GDM1 (cell line): ENCODE data around the gene PRRT4.

Experiments used
- DNase-seq: peaks from one replicate; lab custom pipeline; 2025; lab: John Stamatoyannopoulos, UW

Gene PRRT4

DNA sequence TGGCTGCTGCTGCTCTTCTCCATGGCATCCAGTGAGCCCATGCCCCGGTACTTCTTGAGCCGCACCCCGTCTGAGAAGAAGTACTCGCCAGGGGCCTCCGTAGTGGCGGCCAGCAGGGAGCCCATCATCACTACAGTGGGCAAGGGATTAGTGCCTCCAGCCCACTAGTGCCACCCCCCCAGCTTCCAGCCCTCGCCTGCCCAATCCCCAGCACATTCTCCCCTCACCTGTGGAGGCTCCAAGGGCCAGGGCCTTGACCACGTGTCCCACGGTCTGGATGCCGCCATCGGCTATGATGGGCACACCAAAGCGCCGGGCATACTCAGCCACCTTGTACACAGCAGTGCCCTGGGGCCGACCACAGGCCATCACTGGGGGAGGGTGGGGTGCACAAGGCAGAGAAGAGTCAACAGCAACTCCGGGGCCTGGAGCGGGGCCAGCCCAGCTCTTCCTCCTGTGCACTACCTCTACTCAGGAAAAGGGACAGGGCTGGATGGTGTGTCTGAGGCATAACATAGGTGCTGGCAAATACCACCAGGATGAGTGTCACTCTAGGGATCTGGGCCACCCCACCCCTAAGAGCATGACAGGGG, 33.5 kb upstream of the PRRT4 start:
- no peak for DNase-seq

DNA sequence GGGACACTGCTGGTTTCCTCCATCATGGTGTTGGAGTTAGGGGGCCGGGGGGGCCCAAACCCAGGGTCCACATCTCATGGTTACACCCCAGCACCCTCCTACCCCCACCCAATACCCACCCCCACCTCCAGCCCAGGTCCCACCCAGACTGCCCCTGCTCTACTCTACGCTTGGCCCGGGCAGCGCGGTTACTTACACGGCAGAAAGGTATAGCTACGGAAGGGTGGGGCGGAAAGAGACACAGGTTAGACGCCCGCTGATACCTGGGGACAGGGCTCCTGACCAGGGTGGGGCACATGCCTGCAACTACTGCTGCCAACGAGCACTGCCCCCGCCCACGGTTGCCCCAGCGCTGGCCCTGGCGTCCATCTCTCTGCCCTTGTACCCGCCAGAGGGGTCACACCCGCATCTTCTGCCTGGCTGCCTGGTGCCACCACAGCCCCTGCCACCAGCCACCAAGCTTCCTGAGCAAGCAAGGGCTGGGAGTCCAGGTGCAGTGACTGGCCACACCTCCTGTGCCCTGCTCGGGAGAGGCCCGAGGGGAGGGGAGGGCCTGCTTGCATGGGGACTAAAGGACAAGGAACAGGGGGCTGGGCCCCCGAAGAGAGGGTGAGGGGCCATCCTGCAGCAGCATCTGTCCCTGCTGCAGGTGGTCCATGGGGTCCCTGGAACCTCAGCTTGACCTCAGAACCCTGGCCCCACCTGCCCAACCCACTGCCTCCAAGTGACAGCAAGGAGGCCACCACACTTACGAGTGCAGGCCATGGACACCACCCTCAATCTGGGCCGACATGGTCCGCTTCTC, 32.2 kb upstream of the PRRT4 start:
- DNase-seq = no peak

DNA sequence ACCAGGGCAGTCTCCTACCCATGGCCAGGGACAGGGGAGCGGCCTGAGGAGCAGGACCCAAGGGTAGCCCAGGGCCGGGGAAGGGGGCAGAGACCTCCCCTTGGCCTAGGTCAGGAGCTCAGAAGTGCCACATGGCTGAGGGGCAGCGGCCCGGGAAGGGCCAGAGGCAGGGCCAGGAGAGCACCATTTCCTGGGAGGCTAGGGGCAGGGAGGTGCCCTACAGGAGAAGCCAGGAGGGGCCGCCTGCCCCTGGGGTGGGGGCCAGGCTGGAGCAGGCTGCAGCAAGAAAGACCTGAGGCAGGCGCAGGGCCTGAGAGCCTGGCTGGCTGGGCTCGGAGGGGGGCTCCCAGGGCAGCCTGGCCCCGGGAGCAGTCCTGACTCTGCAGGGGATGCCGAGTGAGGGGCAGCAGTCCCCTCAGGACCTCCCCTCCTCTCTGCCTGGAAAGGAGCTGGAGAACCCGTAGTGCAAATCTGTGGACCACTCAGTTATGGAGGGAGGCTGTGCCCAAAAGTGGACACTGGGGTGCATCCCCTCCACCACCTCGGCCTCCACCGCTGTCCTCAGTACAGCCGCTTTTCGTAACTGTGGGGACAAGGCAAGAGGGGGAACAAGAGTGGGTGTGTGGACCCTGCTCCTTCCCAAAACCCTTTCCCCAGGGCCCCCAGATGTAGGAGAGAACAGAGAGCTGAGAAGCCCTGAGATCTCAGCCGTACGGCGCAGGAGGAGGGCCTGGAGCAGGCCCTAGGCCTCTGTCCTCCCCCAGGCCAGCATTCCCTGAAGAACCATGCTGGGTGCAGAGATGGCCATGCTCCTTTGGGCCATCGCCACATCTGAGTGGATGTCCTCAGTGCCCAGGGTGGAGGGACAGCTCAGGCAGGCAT, 31.2 kb upstream of the PRRT4 start:
- DNase-seq = no peak

DNA sequence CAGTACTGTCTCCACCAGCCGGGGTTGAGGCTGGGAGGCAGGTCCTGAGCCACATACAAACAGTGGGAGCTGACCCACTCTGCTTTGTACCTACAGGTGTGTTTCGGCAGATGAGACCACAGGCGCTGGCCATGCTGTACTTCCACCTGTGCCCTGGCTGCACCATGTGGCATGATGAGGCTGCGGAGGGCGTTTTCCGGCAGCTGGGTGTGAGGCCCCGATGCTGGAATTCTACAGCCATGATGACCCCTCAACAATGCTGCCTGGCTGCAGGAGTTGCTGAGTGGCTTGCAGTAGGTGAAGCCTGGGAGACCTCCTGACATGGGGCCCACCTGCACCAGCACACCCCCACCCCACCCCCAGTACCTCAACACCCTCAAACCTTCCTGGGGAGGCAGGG, 30.3 kb upstream of the PRRT4 start:
- DNase-seq = no peak

DNA sequence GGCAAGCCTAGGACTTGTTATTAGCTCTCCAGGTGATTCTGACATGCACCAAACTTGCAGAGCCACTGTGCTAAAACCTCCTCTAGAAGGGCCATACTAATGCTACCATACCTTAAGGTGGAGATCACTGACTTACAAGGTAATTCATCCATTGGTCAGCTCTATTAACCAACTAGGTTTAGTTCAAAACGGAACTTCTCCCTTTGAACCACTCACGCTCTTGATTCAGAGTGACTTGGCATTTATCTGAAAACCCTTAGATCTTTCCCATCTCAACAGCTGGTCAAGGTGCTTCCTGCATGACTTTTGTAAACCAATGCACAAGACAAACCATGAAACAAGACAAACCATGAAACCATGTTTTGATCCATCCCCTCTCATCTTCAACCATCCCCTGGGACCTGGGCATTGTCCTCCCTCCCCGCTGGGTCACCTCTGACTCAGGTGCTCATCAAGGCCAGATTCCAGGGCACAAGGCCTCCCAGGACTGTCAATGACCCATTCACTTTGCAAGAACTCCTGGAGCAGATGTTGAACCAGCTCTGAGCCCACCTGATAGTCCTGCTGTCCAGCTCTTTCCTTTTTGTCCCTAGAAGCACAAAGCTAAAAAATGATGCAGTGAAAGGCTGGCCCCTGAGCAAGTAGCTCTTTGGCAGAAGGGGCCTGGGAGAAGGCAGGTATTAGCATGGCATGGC, 29.5 kb upstream of the PRRT4 start:
- peak; percentile 21 for DNase-seq

DNA sequence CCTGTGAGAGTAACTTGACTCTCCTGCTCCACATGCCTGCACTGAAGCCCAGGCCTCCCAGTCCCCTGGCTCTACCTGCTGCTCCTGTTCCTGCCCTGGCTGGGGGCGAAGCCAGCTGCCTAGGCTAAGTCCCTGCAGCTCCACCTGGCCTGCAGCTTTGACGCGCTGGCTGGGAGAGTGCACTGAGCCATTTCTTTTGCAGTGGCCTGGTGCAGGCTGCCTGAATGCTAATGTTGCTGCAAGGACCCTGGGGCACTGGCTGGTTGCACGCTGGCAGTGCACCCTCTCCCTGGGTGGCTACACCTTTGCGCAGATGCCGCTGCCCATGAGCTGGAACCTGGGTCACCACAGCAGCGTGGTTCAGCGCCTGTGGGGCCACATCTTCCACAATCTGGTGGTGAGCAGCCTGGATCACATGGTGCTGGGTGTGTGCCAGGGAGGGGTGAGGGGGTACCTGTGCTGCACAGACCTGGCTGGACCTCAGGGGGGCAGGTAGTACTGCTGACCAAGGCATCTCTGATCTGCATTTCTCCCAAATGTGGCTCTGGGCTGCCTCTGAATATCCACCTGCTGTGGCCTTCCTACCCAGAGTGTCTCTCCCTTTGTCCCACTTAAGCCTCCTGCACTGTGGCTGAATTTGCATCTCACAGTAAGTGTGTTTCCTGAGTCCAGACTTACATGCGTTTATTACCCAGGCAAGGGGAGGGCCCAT, 28.3 kb upstream of the PRRT4 start:
- no peak for DNase-seq

DNA sequence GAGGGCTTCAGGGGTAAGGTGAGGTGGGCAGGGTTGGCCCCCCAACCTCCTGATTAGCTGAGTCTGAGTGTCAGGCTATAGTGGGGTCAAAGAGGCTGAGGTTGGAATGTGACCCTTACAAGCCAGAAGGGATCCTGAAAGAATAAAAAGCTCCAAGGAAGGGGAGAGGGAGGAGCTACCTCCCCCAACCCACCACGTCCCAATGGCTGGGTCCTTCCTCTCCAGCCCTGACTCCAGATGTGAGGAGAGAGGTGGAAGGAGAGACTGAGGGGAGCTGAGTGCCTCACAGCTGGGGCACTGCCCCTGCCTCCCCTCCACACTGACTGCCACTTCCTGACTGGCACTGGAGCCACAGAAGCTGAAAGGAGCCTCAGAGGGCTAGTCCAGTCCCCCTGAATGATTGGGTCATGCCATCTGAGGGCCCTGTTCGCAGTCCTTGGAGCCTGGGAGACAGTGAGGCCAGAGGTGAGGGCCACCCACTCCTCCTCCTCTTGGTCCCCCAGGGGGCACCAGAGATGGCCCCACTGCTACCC, 27.7 kb upstream of the PRRT4 start:
- DNase-seq = no peak

DNA sequence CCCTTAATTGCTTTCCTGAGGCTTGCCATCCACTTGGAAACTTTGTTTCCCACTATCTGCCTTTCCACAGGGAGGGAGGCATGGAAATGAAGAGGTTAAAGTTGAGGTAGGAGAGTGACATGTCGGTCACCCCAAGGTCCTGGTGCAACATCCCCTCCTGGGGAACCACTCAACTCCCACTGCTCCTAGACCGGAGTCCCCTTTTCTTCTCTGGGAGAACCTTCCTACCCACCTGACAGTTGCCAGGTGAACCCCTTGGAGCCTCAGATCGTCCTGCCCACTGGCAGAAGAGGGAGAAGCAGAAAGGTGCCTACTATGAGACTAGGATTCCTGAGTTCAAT, 26.6 kb upstream of the PRRT4 start:
- DNase-seq = no peak

DNA sequence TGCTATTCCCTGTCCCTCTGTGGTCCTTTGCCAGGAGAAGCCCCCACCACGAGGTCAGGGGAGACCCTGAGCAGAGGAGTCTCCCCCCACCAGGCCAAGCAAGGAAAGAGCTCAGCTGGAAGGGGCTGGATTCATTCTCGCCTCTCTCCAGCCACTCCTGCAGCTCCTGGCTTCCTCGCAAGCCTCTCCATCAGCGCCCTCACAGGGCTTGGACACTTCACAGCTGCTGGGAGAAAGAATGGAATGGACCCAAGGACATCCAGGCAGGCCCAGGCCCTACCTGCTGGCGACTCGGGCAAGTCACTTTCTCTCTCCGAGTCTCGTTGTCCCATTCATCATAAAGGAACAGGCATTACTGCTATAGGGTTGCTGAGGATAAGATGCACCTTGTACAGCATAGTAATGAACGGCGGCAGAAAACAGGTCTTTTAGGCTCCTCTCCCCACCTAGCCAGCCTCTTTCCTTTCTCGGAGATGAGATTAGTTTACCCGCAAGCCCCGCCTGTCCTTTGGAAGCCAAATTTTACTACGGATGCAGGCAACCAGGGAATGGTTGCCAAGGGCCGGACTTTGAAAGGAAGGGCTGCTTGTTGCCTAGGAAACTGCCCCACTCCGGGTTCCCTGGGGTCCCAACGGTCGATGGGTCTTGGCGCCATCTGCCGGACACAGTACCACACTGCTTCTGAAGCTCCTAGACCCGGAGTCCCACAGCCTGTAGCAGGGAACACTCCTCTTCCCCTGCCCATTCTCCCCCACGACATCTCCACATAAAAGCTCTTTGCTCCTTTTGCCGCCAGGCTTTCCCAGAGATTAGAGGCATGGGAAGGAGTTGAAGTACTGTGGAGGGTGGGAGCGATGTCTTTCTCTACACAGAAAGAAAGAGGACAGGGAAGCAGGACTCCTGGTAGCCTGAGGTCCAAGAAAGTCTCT, 26.0 kb upstream of the PRRT4 start:
- DNase-seq = peak; percentile 30

DNA sequence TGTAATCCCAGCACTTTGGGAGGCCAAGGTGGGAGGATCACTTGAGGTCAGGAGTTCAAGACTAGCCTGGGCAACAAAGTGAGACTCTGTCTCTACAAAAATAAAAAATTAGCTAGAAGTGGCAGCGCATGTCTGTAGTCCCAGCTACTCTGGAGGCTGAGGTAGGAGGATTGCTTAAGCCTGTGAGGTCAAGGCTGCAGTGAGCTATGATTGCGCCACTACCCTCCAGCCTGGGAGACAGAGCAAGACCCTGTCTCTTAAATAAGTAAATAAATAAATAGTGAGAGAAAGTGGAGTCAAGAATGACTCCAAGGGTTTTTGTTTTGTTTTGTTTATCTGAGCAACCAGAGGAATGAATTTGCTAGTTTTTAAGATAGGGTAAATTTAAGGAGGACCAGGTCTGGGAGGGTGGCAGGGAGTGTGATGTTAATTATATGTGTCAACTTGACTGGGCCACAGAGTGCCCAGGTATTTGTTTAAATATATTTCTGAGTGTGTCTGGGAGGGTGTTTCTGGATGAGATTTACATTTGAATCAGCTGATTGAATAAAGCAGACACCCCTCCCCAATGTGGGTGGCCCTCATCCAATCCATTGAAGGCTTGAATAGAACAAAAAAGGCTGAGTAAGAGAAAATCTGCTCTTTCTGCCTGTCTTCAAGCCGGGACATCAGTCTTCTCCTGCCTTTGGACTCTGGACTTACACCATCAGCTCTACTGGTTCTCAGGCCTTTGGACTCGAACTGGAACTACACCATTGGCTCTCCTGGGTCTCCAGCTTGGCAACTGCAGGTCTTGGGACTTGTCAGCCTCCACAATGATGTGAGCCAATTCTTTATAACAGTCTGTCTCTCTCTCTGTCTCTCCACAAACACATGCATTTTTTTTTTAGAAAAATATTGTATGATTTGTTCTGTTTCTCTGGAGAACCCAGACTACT, 24.8 kb upstream of the PRRT4 start:
- DNase-seq = no peak

DNA sequence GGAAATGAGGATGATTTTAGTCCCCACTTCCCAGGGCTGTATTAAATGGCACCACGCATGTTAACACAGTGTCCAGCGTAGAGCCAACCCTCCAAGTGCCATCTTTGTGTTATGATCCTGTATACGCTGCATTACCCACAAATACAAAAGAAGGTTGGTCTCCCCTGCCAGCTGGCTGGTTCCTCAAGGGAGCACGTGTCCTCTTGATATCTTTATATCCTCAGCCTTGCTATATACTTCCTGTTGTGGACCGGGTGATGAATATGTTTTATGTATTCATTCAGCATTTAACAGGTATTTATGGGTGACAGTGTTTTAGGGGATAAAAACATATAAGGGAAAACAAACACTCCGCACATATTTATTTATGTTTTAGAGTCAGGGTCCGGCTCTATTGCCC, 23.2 kb upstream of the PRRT4 start:
- DNase-seq = no peak

DNA sequence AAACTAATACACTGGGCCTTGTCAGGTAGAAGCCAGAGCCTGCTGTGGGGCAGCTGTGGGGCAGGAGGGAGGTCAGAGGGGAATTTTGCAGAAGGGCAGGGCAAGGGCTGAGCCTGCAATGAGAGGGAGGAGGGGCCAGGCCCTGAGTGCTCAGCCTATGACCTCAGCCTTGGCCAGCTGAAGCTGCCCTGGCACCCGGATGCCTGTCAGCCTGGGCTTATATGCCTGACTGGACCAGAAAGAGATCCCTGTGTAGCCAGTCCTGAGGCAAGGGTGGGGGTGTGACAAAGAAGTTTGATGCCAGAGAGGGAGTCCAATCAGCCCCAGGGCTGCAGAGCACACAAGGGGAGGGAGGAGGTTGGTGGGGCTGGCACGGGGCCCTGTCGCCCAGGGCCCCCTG, 22.3 kb upstream of the PRRT4 start:
- DNase-seq = no peak

DNA sequence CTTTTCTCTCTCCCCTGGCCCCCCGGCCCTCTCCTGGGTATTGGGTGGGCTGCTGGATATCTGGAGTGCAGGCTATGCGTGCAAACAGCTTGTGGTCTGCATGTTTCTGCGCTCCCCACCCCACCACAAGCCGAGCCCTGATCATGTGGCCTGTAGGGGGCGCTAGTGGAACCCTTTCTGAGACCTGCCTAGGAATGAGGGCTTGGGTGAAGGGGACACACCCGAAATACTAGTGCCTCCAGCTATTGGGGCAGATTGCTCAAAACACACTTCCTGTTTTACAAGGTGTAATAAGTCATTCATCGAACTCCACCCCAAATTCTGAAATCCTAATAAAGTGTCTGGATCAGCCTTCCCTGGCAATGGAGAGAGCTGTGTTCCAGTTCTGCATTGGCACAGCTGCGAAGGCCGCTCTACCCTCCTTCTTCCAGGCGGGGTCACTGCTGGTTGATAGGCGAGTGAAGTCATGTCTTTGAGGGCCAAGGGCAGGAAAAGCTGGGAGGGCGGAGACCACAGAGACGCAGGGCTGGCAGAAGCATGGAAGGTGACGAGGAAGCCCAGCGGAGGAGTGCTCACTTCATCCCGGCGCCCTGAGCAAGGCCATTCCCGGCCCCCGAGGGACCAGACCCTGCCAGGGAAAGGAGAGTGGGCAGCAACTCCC, 19.8 kb upstream of the PRRT4 start:
- no peak for DNase-seq

DNA sequence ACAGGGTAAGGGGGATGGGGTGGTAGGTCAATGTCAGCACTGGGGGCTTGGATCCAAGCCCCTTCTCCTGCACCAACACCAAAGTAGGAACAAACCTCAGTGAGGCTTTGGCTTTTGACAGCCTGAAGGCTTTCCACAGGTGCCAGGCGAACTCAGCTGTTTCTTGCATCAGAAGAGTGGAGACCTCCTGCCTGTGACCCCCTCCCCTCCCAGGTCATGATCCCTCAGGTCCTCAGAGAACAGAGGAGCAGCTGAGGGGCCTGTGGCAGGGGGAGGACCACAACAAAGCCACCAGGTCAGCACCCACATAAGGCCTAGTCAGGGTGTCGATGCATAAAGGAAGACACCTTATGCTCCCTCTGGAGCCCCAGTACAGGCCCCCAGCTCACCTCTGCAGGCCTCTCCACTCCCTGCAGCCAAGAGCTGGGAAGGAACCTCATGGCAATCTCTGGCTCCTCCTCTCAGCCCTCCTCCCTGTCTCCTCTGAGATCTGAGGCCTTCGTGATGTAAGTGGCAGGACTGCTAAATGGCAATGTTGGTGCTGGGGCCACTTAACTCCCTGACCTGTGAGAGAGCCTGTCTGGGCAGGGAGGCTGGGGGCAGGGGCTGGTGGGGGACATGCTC, 19.1 kb upstream of the PRRT4 start:
- no peak for DNase-seq

DNA sequence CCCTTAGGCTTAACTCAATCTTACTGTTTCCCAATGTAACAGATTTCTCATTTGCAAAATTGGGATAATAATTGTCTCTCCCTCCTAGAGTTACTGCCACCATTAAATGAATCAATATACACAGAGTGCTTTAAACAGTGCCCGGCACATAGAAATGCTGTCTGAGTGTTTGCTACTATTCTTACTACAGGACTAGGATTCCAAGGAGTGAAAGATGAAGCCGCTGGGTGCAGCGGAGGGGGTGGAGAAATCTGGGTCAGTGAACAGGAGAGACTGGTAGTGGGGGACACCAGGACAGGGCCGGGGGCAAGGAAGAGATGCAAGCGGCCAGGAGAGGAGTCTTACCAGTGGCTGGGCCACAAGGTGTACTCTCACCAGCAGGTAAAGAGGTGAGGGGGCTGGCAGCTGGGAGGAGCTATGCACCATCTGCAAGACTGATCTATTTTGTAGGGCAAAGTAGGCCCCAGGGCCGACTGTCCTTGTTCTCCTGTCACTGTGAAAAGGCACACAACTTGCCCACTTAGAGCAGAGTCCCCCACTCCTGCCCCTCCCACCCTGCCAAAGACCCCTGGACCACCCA, 18.5 kb upstream of the PRRT4 start:
- no peak for DNase-seq

DNA sequence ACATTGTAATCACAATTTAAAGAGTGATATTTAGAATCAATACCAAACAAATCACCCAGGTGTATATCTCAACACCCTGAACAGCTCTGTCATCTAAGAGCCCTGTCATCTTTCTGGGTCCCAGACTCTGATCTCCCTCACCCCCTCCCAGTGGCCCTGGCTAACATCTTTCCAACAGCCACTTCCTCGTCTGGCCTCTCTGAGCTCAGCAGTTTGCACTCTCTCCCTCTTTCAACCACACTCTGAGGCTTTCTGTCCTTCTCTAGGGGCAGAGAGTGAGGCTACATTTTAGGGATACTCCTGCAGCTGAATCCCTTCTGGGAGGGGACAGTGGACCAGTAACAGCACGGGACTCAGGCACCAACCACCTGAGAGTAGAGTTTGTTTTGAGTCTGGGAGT, 17.1 kb upstream of the PRRT4 start:
- no peak for DNase-seq

DNA sequence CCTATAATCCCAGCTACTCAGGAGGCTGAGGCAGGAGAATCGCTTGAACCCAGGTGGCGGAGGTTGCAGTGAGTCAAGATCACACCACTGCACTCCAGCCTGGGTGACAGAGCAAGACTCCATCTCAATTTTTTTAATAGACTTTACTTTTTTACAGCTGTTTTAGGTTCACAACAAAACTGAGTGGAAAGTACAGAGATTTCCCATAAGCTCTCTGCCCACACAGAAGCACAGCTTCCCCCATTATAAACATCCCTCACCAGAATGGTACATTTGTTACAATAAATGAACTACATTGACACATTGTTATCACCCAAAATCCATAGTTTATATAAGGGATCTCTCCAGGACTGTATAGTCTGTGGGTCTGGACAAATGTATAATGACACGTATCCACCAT, 14.6 kb upstream of the PRRT4 start:
- no peak for DNase-seq

DNA sequence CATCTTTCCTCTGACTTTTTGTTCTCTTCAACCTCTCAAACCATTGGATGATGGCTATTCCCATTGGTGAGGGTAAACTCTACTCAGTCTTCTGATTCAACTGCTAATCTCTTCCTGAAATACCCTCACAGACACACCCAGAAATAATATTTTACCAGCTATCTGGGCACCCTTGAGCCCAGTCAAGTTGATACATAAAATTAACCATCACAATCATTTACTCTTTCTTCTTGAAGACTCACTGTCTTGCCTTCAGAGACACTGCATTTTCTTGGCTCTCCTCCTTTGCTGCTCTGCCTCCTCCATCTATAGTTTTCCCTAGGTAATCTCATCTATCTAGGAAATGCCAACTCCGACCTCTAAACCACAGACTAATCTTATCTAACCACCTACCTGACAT, 12.6 kb upstream of the PRRT4 start:
- no peak for DNase-seq
